GM23338 (cell line): ENCODE results near the gene LEFTY2. TPM values are rescaled to one million over a fixed set of nuclear protein-coding genes. Genes with fewer than 3 reads are reported as not detected.

Experiments used
- CTCF ChIP-seq, 2 experiments: fragments of 200-600 bp in 1 of 2; sonication (generic) in 1 of 2; conservative IDR thresholded peaks; 2 replicates each; pipeline versions ENCODE4 v1.5.1 to v1.6.1; 2016 to 2017; ENCODE audit warnings: antibody characterized with exemption in 2 of 2, low read depth in 2 of 2, mild to moderate bottlenecking in 2 of 2, moderate library complexity in 1 of 2
- ETS1 ChIP-seq: IDR thresholded peaks from 2 replicates; pipeline ENCODE4 v1.6.1; 2016; ENCODE audit warnings: antibody characterized with exemption
- EZH2phosphoT487 ChIP-seq: fragments of 200-600 bp; sonication (generic); IDR thresholded peaks from one replicate; pipeline ENCODE4 v1.8.1; 2018; ENCODE audit warnings: antibody characterized with exemption; ENCODE audit not compliant: unreplicated experiment
- JUNB ChIP-seq: IDR thresholded peaks from one replicate; pipeline ENCODE4 v1.6.1; 2016; ENCODE audit warnings: antibody characterized with exemption; ENCODE audit not compliant: unreplicated experiment
- STAT1 ChIP-seq: IDR thresholded peaks from one replicate; pipeline ENCODE4 v1.6.1; 2016; ENCODE audit warnings: antibody characterized with exemption; ENCODE audit not compliant: unreplicated experiment
- polyA plus RNA-seq: library from polyadenylated mRNA; unstranded; fragments of >200 nt; fragmentation: Nextera tagmentation; extraction: Ambion mirVana; gene quantifications from 2 replicates; pipeline ENCODE4 v1.2.1, GENCODE V29; 2016
- total RNA-seq: library from RNA; depleted of rRNA; stranded (reverse); fragments of >200 nt; shearing (Covaris generic); gene quantifications from 2 replicates; pipeline ENCODE4 v1.2.3, GENCODE V29; 2014
- TF ChIP-seq, protein P1 (sequence below): fragments of 250-450 bp; sonication (Bioruptor Pico); IDR thresholded peaks from 2 replicates; pipeline ENCODE4 v1.5.0; 2020; ENCODE audit warnings: mild to moderate bottlenecking, moderate library complexity

LEFTY2 gene
- total and polyA plus RNA-seq, 2 experiments from 2014 or later = 8.3 to 12.4 TPM

DNA sequence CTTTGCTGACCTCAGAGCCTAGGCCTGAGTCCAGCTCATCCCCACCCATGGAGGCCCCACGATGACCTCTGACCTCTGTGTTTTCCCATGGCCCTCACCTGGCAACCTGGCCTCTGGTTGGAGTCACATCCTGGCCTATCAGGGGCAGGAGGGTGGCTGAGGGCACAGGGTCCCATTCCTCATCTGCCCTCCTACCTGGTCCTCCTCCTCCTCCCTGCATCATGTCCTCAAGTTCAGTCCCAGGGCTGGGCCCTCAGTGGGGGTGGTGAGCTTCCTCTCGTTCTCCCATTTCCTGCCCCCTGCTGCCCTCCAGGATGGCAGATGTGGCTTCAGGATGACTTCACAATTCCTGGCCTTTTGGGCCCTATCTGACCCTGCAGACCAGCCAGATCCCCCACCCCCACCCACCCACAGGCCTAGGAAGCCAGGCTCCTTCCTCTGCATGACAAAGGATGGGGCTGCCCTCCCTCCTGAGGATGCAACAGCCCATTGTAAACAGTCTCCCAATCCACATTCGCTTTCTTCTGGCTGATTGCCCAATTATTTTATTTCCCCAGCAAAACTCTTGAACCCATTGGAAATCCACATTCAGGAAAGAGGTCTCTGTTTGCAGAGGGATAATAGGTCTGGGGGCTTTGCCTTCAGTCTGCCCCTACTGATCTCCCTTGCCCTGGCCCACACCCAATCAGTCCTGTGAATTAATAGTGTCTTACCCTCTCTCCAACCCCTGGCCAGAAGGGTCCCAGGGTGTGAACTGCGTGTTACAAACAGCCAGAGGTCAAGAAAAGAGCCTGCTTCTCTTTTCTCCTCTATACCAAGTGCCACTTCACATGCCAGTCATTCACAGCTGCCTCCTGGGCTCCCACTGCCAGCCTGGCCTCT is 41.7 kb downstream of the LEFTY2 start (continued):
- TF ChIP-seq CTCF (conservative IDR thresholded peaks at IDR 0.05; ENCODE audit: low read depth in 2 of 2) (no peak), EZH2phosphoT487 (no peak), ETS1 (peak; percentile 72), STAT1 (no peak), JUNB (no peak)
- TF ChIP-seq, protein P1, sequence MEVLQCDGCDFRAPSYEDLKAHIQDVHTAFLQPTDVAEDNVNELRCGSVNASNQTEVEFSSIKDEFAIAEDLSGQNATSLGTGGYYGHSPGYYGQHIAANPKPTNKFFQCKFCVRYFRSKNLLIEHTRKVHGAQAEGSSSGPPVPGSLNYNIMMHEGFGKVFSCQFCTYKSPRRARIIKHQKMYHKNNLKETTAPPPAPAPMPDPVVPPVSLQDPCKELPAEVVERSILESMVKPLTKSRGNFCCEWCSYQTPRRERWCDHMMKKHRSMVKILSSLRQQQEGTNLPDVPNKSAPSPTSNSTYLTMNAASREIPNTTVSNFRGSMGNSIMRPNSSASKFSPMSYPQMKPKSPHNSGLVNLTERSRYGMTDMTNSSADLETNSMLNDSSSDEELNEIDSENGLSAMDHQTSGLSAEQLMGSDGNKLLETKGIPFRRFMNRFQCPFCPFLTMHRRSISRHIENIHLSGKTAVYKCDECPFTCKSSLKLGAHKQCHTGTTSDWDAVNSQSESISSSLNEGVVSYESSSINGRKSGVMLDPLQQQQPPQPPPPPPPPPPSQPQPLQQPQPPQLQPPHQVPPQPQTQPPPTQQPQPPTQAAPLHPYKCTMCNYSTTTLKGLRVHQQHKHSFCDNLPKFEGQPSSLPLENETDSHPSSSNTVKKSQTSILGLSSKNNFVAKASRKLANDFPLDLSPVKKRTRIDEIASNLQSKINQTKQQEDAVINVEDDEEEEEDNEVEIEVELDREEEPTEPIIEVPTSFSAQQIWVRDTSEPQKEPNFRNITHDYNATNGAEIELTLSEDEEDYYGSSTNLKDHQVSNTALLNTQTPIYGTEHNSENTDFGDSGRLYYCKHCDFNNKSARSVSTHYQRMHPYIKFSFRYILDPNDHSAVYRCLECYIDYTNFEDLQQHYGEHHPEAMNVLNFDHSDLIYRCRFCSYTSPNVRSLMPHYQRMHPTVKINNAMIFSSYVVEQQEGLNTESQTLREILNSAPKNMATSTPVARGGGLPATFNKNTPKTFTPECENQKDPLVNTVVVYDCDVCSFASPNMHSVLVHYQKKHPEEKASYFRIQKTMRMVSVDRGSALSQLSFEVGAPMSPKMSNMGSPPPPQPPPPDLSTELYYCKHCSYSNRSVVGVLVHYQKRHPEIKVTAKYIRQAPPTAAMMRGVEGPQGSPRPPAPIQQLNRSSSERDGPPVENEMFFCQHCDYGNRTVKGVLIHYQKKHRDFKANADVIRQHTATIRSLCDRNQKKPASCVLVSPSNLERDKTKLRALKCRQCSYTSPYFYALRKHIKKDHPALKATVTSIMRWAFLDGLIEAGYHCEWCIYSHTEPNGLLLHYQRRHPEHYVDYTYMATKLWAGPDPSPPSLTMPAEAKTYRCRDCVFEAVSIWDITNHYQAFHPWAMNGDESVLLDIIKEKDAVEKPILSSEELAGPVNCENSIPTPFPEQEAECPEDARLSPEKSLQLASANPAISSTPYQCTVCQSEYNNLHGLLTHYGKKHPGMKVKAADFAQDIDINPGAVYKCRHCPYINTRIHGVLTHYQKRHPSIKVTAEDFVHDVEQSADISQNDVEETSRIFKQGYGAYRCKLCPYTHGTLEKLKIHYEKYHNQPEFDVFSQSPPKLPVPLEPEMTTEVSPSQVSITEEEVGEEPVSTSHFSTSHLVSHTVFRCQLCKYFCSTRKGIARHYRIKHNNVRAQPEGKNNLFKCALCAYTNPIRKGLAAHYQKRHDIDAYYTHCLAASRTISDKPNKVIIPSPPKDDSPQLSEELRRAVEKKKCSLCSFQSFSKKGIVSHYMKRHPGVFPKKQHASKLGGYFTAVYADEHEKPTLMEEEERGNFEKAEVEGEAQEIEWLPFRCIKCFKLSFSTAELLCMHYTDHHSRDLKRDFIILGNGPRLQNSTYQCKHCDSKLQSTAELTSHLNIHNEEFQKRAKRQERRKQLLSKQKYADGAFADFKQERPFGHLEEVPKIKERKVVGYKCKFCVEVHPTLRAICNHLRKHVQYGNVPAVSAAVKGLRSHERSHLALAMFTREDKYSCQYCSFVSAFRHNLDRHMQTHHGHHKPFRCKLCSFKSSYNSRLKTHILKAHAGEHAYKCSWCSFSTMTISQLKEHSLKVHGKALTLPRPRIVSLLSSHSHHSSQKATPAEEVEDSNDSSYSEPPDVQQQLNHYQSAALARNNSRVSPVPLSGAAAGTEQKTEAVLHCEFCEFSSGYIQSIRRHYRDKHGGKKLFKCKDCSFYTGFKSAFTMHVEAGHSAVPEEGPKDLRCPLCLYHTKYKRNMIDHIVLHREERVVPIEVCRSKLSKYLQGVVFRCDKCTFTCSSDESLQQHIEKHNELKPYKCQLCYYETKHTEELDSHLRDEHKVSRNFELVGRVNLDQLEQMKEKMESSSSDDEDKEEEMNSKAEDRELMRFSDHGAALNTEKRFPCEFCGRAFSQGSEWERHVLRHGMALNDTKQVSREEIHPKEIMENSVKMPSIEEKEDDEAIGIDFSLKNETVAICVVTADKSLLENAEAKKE (CRISPR knock-in tag) = peak; percentile 75
